Kidney capillary endothelial cell (primary cell): ENCODE results near the gene RALGDS.
"Not testable (repeated sequence)": the region's sequence is repeated elsewhere in the genome, so short reads cannot be mapped to it uniquely, and the experiment has no call there.

Source experiments
- DNase-seq: peaks from one replicate; pipeline ENCODE4 v3.0.0-alpha.2; 2018; ENCODE audit warnings: low spot score

The RALGDS gene

DNA sequence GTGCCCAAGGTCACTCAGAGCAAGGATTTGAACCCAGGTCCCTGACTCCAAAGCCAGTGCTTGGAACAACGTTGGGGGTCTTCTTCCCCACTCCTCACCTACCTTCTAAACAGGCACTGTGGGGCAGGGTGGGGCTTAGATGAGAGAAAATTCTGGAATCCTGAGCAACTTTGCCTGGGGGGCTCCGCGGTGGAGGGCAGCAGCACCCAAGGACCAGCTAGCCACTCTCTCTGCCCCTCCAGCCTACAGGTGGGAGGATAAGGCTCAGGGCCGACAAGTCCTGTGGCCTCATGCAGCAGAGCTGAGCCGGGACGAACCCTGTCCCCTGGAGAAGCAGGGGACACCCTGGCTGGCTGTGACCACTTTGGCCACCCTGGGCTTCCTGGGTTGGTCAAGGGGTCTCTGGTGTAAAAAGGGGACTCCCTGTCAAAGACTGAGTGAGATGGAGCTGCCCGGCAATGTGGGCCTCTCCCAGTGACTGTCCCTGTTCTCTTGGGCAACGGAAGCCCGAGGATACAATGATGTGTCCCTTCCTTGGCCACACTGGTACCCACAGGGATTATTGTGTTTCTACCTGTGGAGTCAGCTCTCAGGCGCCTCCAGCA, 32.8 kb downstream of the RALGDS start:
- no peak for DNase-seq

DNA sequence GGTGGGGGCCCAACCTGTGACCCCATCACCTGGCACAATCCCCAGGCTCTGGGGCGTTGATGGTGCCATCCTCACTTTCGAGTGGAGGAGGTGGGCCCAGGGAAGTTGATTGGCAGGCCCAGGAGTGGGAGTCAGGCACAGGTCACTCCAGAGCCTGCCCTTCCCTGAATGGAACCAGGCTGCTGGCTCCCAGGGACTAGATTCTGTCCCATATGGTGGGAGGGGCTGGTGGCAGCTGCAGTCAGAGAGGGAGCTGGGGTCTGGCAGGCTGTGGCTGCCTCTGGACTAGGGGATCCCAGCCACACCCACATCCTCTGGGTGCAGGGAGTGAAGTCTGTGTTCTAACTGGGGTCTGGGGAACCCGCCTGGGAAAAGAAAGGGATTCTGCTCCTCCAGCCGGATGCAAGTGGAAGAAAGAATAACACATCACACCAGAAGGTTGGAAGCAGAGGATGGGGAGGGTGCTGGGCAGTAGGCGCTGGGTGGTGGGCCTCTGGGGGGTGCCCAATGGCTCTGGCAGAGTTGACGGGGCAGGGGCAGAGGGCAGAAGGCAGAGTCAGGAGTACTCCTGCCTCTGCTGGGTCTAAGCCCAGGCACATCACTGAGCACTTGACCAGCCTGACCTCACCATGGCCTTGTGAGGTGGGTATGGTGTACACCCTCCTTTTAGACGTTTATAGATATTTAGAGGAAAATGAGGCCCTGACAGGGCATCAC, 33.5 kb downstream of the RALGDS start:
- no peak for DNase-seq

DNA sequence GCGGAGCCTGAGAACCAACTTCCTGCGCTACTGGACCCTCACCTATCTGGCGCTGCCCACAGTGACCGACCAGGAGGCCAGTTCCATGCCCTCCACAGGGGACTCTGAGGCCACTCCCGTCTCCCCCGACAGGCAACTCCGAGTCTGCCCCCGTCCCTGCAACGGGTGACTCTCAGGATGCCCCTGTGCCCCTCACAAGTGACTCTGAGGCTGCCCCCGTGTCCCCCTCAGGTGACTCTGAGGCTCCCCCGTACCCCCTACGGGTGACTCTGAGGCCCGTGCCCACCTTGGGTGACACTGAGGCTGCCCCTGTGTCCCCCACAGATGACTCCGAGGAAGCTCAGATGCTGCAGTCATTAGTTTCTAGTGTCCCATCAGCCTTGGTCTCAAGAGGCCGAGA, 34.1 kb downstream of the RALGDS start:
- no peak for DNase-seq

DNA sequence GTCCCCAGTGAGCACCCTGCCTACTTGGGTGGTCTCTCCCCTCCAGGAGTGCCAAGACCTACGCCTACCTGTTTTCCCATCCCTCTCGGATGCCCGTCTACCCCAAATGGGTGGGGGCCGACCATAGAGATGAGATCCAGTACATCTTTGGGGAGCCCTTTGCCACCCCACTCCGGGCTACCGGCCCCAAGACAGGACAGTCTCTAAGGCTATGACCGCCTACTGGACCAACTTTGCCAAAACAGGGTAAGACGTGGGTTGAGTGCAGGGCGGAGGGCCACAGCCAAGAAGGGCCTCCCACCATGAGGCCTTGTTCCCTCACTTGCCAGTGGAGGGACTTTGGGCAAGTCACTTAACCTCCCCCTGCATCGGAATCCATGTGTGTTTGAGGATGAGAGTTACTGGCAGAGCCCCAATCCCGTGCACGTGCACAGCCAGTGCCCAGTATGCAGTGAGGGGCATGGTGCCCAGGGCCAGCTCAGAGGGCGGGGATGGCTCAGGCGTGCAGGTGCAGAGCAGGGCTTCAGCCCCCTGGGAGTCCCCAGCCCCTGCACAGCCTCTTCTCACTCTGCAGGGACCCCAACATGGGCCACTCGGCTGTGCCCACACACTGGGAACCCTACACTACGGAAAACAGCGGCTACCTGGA, 34.7 kb downstream of the RALGDS start:
- DNase-seq = not testable (repeated sequence)

DNA sequence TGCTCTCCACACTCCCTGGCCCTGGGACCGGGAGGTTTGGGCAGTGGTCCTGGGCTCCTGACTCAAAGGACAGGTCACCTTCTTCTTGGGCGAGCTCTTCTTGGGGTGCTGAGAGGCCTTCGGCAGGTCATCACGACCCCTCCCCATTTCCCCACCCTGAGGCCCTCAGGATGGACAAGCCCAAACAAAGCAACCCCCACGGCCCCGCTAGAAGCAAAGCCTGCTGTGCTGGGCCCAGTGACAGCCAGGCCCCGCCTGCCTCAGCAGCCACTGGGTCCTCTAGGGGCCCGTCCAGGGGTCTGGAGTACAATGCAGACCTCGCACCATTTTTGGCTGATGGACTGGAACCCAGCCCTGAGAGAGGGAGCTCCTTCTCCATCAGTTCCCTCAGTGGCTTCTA, 37.4 kb downstream of the RALGDS start:
- not testable (repeated sequence) for DNase-seq

DNA sequence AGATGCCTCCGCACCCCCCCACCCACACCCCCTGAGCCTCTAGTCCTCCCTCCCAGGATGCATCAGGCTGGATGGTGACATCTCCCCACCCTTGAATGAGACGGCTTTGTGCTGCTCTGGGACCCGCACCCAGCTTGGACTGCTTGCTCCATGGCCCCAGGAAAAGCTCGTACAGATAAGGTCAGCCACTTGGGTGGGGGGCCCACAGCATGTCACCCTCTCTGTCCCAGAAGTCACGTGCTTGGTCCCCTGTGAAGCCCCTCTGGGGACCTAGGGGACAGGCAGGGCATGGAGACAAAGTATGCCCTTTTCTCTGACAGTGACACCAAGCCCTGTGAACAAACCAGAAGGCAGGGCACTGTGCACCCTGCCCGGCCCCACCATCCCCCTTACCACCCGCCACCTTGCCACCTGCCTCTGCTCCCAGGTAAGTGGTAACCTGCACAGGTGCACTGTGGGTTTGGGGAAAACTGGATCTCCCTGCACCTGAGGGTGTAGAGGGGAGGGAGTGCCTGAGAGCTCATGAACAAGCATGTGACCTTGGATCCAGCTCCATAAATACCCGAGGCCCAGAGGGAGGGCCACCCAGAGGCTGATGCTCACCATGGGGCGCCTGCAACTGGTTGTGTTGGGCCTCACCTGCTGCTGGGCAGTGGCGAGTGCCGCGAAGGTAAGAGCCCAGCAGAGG, 38.9 kb downstream of the RALGDS start:
- DNase-seq = not testable (repeated sequence)

DNA sequence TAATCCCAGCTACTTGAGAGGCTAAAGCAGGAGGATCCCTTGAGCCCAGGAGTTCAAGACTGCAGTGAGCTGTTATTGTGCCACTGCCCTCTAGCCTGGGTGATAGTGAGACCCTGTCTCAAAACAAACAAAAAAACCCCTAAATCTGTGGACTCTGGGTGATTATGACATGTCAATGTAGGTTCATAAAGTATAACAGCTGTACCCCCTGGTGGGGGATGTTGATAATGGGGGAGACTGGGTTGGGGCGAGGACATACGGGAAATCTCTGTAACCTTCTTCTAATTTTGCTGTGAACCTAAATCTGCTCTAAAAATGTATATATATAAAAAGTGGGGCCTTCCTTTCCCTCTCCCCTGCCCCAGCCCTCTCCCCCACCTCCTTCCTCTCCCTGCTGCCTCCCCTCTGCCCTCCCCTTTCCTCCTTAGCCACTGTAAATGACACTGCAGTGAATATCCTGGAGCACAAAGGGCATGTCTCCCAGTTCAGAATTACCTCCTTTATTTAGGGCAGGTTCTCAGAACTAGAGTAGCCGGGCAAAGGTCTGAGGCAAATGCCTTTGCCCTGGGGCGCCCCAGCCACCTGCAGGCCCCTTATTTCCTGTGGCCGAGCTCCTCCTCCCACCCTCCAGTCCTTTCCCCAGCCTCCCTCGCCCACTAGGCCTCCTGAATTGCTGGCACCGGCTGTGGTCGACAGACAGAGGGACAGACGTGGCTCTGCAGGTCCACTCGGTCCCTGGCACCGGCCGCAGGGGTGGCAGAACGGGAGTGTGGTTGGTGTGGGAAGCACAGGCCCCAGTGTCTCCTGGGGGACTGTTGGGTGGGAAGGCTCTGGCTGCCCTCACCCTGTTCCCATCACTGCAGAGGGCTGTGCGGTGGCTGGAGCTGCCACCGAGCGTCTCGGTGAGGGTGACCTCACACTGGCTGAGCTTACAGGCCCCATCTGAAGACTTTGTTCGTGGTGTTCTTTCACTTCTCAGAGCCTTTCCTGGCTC, 40.0 kb downstream of the RALGDS start:
- not testable (repeated sequence) for DNase-seq

DNA sequence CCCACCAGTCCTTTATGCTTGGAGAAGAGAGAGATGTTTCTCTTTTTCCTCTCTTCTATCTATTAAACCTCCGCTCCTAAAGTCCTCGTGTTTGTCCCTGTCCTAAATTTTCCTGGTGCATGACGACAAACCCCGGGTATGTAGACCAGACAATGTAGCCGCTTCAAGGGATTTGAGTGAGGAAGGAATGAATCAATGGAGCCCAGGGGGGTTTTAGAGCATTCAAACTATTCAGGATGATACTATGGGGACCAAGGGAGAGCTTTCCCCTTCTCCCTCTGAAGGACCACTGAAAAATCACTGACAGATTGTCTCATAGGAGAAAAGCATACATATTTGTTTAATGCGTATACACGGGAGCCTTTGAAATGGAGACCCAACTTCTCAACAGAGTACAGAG, 40.9 kb downstream of the RALGDS start:
- DNase-seq = no peak

DNA sequence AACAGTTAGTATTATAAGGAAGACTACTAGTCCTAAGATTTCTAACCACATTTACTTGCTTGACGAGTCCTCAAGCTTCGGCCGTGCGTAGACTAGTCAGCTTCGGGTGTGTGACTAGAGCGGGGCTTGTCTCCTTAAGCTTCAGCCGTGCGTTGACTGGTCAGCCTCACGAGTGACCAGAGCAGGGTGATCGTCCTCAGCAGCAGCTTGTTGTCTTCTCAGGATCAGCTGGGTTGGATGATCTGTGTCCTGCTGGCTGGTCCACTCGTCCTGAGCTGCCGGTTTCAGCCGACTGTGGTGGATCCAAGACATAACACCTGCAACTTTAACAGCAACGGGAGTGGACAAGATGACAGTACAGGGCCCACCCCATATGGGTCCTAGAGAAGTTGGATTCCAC, 42.6 kb downstream of the RALGDS start:
- DNase-seq = no peak

DNA sequence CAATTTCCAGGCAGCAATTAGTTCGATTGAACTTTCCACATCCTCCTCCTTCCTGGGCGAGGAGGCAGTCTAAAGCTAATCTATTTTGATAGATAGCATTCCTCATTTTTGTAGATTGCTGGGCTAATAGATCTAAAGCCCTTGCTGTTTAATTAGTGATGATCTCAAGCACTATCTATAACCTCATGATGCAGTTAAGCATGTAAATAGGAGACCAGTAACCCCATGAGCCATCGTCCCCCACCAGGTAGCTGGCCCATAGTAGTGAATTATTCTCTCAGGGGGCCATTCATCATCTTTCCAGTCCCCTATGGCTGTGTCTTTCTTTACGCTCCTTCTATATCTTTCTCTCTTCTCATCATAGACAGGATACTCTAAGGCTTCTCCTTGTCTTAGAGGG, 44.3 kb downstream of the RALGDS start:
- no peak for DNase-seq

DNA sequence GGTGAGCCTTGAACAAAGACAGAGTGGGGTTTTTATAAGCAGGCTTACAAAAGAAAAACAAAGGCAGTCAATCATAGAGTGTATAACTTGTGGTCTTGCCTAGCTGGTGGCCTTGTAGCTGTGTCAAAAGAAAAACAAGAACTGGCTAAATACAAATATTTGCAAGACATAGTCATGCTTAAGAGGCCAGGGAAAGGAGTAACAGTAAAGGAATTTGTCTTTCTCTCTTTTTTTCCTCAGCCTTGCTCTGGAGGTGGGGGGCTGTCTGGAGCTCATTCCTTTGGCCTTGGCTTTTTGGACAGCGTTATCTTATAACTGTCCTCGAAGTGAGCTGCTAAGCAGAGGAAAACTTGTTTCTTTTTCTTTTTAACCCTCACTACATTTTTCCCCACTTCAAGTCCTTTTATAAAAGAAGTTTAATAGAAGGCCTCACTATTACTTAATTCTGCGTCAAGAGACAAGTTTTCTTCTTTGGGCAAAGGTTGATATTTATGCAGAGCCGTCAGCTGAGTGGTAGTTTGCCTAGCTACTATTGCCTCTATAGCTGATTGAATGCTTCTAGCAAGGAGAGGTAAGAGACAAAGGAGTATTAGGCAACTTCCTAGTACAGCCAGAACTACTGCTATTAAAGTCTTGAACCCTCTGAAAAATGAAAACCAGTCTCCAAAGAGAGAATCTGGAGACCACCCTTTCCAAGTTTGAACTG, 45.0 kb downstream of the RALGDS start:
- no peak for DNase-seq

DNA sequence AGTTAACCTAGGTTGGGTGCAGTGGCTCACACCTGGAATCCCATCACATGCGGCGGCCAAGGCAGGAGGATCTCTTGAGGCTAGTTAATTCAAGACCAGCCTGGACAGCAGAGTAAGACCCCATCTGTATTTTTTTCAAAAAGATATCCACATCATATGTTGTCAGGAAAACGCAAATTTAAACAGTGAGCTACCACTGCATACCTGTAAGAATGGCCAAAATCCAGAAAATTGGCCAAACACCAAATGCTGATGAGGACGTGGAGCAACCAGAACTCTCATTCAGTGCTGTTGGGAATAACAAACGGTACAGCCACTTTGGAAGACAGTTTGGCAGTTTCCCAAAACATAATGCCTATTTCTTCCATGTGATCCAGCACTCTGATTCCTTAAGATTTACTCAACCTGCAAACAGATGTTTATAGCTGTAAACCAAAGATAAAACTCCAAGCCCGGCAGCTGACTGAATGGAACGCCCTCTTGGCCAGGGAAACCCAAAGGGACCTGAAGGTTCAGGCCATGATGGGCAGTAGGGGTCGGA, 46.9 kb downstream of the RALGDS start:
- no peak for DNase-seq

DNA sequence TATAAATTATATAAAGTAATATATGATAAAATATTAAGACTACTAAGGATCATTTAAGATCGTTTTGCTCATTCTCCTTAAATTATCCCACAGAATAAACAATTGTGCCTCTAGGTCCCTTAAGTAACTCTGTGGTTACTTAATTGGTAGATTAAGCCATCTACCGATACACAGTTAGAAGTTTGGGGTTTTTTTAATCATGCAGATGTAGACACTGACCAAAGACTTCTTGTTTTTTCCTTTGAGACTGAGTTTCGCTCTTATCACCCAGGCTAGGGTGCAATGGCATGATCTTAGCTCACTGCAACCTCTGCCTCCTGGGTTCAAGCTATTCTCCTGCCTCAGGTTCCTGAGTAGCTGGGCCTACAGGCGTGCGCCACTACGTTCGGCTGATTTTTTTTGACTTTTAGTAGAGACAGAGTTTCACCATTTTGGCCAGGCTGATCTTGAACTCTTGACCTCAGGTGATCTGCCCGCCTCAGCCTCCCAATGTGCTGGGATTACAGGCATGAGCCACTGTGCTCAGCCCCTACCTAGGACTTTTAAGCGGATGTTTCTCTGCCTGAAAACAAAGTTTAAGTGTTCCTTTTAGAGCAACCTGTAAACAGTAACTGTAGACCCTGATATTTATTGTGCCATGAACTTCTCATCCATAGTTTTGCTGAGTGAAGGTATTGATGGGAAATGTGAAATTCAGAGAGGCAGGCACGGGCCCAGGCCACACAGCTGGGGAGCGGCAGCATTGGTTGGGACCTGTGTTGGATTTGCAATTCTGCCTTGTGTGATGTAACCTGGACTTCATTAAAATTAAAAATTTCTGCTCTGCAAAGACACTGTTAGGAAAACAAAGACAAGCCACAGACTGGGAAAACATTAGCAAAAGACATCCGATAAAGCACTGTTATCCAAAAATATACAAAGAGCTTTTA, 47.7 kb downstream of the RALGDS start:
- no peak for DNase-seq

DNA sequence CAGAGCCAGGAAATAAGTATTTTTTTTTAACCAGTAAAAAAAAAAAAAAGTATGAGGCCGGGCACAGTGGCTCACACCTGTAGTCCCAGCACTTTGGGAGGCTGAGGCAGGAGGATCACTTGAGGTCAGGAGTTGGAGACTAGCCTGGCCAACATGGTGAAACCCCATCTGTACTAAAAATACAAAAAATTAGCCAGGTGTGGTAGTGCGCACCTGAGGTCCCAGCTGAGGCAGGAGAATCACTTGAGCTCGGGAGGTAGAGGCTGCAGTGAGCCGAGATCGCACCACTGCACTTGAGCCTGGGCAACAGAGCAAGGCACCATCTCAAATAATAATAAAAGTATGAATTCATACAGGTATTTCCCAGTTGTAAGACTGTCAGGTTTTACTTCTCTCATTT, 48.8 kb downstream of the RALGDS start:
- not testable (repeated sequence) for DNase-seq

DNA sequence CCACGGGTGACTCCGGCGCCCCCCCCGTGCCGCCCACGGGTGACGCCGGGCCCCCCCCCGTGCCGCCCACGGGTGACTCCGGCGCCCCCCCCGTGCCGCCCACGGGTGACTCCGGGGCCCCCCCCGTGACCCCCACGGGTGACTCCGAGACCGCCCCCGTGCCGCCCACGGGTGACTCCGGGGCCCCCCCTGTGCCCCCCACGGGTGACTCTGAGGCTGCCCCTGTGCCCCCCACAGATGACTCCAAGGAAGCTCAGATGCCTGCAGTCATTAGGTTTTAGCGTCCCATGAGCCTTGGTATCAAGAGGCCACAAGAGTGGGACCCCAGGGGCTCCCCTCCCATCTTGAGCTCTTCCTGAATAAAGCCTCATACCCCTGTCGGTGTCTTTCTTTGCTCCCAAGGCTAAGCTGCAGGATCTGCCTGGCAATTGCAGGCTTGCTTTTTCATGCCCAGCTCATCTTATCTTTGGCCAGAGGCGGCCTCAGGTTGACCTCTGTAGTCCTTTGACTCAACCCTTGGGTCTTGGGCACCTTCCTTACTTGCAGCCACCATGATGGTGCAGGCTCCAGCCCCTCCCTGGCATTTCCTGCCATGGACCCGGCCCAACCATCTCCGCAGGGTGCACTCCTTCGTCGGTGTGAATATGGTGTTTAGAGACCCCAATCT, 49.4 kb downstream of the RALGDS start:
- DNase-seq = no peak

DNA sequence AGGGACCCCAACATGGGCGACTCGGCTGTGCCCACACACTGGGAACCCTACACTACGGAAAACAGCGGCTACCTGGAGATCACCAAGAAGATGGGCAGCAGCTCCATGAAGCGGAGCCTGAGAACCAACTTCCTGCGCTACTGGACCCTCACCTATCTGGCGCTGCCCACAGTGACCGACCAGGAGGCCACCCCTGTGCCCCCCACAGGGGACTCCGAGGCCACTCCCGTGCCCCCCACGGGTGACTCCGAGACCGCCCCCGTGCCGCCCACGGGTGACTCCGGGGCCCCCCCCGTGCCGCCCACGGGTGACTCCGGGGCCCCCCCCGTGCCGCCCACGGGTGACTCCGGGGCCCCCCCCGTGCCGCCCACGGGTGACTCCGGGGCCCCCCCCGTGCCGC, 50.1 kb downstream of the RALGDS start:
- not testable (repeated sequence) for DNase-seq

DNA sequence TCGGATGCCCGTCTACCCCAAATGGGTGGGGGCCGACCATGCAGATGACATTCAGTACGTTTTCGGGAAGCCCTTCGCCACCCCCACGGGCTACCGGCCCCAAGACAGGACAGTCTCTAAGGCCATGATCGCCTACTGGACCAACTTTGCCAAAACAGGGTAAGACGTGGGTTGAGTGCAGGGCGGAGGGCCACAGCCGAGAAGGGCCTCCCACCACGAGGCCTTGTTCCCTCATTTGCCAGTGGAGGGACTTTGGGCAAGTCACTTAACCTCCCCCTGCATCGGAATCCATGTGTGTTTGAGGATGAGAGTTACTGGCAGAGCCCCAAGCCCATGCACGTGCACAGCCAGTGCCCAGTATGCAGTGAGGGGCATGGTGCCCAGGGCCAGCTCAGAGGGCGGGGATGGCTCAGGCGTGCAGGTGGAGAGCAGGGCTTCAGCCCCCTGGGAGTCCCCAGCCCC, 50.5 kb downstream of the RALGDS start:
- DNase-seq = not testable (repeated sequence)

DNA sequence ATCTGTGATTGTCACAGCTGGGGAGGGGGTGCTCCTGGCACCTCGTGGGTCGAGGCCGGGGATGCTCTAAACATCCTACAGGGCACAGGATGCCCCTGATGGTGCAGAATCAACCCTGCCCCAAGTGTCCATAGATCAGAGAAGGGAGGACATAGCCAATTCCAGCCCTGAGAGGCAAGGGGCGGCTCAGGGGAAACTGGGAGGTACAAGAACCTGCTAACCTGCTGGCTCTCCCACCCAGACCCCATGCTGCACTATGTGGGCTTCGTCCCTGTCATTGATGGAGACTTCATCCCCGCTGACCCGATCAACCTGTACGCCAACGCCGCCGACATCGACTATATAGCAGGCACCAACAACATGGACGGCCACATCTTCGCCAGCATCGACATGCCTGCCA, 52.6 kb downstream of the RALGDS start:
- not testable (repeated sequence) for DNase-seq

DNA sequence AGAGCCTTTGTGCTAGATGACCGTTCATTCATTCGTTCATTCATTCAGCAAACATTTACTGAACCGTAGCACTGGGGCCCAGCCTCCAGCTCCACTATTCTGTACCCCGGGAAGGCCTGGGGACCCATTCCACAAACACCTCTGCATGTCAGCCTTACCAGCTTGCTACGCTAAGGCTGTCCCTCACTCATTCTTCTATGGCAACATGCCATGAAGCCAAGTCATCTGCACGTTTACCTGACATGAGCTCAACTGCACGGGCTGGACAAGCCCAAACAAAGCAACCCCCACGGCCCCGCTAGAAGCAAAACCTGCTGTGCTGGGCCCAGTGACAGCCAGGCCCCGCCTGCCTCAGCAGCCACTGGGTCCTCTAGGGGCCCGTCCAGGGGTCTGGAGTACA, 53.2 kb downstream of the RALGDS start:
- DNase-seq = no peak
